COLO668 (cell line): ENCODE results near the gene PIP5K1B.
A peak's percentile ranks its signal among the peaks of the same experiment; 100 is the strongest.

Experiments used
- DNase-seq: peaks from one replicate; lab custom pipeline; 2025; ENCODE audit not compliant: unreplicated experiment; lab: John Stamatoyannopoulos, UW

Gene PIP5K1B

DNA sequence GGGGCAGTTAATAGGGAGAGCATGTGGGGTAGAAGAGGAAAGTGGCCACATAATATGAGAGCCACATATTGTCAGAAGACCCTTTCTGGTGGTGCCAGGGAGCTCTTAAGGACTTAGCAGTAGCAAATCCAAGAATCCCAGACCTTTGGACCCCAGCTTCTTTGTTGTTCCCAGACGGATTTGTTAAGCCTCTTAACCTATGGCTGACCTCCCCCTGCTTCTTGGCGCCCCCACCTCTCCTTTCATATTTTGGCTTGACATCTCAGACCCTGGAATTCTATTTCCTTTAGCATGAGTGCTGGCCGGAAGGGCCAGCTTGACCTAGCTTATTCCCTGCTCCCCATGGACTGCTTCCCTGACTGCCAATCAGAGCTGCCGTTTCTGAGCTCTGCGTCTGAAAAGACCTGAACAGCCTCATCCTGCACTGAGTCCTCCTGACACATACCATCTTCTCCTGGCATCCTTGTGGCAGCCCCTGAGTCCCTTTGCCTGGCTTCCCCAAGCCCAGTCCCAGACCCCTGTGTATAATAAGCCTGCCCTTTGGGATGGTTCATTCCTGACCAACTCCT, 192.6 kb downstream of the PIP5K1B start:
- DNase-seq, result no peak

DNA sequence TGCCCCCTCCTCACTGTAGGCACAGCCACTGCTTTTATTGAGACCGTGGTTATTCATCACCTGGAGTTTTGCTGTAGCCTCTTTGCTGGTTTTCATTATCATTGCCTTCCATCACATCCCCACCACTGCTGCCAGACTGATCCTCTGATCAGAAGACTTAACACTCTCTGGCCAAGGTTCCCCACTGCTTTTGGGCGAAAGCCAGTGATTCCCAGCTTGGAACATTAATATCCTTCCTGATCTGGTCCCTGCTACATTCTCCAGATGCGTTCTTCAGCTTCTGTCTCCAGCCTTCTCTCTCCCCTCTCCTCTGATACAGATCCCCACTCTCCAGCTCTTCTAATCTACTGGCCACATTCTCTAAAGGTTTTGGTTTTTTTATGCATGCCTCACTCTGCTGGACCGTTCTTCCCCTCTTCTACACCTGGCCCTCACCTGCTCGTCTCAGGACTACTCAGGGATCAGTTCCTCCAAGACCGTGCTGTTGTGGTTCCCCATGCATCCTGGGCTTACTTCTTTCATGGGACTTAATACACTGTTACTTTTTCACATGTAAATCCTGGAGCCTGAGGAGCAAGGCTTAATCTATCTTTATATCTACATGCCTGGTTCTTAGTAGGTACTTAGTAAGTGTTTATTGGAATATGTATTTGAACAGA, 193.9 kb downstream of the PIP5K1B start:
- DNase-seq, result no peak

DNA sequence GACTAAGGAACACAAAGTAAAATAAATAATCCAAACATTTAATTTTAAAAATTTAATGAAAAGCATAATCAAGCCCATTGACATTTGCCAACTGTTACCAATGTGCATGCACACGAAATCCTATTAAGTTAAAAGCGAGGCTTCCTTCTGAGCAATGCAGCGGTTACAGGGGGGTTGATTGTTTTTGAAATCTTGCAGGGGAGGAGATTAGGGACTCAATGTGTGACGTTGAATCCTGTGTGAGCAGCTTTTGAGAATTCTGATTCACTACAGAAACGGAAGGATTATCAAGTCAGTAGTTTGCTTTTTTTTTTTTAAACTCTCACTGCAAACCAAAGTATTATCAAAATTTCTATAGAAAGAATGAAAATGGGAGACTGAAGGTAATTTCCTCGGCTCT, 199.4 kb downstream of the PIP5K1B start:
- no peak for DNase-seq

DNA sequence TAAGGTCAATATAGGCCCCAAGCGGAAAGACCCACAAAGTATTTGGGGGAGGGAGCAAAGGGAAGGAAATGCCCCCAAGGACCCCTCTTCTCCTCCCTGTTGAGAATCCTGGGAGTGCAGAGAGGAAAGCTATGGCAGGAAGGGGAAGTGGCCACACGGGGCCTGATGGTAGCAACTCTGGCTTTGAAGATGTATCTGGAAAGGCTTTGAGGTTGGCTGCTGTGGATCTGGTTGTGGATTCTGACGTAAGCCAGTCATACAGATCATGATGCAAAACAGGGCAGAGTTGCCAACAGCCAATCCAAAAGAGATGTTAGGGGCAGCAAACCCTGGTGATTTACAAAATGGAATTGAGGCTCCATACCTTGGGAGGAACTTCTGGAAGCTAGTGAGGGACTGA, 200.1 kb downstream of the PIP5K1B start:
- DNase-seq, result no peak

DNA sequence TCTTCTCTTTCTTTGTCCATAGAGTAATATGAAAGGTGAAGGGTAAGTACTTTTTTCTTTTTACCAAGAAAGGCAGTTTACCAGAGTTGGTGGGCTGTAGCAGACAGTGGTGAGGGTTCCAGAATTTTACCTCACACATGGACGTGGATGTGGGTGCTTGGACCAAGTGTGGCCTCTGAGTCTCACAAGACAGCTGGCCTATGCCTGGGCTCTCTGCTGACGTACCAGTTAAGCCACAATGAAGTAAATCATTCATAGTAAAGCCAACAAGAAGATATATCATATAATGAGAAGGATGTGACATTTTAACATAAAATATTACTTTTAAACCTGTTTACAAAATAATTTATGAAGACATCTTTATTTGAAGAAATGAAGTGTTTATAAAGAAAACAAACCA, 202.9 kb downstream of the PIP5K1B start:
- no peak for DNase-seq

DNA sequence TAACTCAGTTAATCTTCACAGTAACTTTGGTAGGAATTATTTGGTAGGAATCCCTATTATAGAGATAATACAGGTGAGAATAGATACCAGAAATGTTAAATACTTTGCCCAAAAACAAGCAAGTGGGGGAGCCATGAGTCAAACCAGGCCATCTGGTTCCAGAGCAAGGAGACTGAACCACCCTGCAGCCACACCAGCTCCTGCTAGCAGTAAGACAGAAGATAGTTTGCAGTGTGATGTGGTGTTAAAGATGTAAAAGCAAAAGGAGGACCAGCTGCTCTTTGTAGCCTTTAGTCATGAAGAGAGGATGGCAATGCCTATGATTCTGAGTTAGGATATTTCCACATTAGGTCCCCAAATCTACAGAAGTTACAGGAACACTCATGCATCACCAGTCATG, 207.5 kb downstream of the PIP5K1B start:
- DNase-seq, result no peak

DNA sequence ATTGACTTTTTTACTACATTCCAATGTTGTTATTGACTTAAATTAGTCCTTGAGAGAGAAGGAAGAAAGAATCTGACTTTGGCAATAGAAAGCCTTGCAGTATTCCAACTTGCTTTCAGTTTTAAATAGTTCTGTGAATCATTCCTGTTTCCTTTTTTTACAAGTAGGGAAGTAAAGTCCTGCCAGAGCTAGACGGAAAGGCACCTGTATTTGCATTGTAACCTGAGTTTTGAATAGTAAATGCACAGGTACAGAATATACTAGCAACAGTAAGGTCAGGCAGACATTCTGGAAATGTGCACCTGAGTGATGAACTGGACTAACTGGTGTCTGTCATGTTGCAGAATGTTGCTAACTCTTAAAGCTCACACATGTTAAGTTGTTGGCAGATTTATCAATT, 208.0 kb downstream of the PIP5K1B start:
- DNase-seq, result peak; percentile 26

DNA sequence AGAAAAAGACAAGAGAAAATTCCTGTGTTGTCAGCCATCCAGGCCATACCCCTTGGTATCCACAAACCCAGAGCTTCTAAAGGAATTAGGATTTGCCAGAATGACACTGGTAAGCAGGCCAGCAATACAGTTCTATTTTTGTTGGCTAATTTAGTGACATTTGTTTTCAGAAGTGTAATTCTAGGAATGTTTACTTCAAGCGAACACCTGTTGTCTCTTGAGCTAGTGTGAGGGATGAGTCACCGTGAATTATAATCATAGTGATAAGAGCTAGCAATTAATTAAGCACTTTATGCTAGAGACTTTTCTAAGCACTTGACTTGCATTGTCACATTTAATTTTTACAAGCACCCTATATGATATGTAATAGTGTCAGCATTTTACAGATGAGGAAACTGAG, 209.7 kb downstream of the PIP5K1B start:
- DNase-seq, result no peak

DNA sequence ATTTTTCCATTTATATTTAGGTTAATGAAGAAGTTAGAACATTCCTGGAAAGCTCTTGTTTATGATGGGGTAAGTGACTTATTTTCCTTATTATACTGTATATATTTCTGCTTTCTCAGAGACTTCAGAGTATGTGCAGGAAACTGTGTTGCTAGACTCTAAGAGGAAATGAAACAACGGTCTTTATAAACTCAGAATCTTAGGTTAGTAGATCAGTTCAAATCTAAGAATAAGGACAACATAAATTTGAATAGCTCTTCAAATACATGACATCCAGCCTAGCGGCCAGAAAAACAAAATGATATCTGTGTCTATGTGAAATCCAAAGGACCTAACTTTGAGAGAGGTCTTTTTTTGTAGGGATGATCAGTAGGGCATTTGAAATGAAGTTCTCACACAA, 214.6 kb downstream of the PIP5K1B start:
- no peak for DNase-seq

DNA sequence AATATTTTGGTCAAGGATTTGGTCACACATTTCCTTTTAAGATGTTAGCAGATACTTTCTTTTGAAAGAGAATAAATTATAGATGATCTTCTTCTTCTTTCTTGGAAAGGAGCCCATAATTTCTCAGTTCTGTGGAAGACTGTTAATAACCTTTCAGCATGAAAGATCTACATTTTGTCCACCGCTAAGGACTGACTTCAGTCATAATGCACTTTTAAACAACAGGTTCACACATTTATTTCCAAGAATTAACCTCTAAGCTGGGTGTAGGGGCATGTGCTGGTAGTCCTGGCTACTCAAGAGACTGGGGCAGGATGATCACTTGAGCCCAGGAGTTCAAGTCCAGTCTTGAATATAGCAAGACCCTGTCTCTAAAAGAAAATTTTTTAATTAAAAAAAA, 215.9 kb downstream of the PIP5K1B start:
- DNase-seq, result no peak

DNA sequence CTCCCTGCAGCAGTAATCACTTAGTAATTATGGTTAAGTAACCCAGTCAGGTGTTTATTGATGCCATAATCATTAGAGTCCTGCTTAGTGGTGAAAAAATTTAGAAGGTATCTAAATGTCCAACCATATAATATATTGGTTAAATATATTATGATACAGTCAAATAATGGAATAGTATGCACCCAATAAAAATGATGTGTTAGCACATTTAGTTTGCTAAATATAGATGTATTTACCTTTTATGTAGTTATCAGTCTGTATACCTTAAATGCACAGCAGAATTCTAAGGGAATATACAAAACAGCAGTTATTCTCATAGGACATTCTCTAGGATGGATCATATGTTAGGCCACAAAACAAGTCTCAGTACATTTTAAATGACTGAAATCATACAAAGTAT, 218.4 kb downstream of the PIP5K1B start:
- no peak for DNase-seq

DNA sequence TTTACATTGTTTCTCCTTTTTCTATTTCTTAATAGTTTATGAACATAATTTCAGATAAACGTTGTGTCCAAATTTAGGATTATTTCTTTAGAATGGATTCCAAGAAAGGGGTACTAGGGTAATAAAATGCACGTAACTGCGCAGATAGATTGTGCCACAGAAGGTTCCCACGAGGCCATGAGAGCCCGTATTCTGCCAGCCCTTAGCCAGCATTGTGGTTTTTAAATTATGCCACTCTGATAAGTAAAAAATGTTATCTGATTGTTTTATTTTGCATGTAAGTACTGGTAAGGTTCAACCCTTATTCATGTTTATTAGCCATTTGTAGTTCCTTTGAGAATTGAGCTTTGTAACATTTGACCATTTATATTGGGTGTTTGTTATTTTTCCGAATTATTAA, 220.1 kb downstream of the PIP5K1B start:
- no peak for DNase-seq

DNA sequence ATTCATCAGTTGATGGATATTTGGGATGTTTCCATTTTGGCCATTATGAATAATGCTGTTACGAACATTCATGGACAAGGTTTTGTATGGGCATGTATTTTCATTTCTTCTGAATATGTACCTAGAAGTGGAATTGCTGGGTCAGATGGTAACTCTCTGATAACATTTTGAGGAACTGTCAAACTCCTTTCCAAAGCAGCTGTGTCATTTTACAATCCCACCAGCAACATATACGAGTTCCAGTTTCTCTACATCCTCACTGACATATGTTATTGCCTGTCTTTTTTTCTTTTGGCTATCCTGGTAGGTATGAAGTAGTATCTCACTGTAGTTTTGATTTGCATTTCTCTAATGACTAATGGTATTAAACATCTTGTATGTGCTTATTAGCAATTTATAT, 222.1 kb downstream of the PIP5K1B start:
- DNase-seq, result no peak

DNA sequence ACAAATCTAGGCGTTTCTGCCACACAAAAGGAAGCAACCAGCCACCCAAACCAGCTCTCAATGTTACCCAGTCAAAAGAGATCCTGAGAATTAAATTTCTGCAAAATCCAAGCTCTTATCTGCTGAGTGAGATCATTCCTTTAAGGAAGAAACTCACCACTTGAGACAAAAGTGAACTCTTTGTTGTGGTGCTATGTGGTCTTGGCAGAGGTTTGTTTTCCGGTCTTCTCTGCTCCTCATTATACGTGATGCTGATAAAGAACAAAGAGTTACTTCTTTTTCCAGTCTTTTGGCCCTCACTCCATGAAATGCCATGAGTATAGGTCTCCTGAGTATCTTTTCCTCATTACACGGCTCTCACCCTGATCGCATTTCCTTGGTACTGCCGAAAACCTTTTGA, 226.8 kb downstream of the PIP5K1B start:
- no peak for DNase-seq

DNA sequence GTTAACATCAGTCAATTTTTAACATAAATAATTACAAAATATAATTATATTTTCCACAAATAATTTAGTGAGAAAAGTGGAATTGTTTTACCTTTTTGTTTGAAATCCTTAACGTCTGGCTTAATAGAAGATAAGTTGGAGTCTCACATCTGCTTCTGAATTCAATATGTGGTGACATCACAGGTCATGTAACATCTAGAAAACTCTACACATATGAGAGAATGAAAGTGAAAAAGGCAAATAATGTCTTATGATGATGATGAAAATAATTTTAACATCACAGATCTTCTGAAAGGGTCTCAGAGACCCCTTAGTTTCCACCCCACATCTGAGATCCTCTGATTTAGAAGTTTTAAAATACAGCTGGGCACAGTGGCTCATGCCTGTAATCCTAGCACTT, 227.4 kb downstream of the PIP5K1B start:
- no peak for DNase-seq

DNA sequence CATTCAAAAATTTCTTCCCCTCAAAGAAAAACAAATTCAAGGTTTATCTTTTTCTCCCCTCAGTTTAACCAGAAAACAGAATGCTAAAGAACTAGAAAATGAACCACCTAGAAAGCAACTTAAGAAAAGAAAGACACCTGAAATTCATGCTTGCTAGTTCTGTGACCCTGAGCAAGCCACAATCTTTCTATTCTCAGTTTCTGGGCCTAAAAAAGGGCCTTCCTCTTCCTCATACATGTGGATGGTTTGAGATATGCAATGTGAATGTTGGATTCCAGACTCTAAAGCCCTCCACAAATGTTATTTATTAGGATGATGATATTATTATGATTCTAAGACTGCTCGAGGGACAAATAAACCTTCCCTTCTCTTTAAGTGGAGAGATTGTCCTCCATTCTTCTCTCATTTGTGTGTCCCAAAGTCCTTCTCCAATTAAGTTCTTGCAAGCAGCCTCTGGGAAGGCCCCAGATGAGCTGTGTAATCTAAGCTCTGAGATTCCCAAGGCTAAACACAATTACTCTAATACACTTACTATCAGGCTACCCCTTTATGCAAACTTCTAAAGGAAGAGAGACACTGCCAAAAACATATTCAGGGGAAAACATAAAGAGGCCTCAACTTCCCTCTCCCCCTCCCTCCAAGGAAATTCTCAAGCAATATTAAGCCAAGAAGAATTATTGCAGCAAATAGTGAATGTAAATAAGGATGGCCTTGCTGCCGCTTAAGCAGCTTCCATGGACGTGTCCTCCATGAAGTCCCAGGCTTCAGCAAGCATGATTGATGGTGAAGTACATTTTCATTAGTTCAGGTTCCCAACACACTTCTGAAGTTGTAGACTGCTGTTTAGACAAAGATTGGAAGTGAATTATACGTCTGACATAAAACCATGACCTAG, 228.6 kb downstream of the PIP5K1B start:
- no peak for DNase-seq

DNA sequence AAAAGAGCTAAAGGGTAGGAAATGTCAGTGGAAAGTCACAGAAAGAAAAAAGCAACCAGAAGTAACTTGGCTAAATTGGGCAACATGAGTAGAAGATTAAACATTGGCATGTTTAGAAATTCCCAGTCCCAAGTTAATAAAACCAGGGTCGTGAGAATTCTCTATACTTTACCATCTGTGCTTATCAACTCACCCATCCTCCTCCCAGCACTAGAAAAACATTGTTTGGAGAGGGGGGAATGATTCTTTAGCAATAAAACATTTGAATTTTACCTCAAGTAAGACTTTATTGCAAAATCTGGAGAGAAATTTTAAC, 229.2 kb downstream of the PIP5K1B start:
- DNase-seq, result no peak

DNA sequence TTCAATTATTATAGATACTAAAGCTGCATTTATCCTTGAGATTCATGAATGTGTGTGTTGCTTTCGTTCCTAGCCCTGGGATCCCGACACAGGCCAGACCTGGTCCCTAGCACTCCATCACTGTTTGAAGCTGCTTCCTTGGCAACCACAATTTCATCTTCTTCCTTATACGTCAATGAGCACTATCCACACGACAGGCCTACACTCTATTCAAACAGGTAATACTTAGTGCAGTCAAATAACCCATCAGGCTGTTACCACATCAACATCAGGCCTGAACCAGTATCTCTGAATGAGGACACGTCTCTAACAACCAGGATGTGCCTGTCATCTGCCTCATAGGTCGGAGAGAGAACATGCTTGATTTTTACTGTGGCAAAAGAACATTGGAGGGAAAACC, 235.5 kb downstream of the PIP5K1B start:
- no peak for DNase-seq

DNA sequence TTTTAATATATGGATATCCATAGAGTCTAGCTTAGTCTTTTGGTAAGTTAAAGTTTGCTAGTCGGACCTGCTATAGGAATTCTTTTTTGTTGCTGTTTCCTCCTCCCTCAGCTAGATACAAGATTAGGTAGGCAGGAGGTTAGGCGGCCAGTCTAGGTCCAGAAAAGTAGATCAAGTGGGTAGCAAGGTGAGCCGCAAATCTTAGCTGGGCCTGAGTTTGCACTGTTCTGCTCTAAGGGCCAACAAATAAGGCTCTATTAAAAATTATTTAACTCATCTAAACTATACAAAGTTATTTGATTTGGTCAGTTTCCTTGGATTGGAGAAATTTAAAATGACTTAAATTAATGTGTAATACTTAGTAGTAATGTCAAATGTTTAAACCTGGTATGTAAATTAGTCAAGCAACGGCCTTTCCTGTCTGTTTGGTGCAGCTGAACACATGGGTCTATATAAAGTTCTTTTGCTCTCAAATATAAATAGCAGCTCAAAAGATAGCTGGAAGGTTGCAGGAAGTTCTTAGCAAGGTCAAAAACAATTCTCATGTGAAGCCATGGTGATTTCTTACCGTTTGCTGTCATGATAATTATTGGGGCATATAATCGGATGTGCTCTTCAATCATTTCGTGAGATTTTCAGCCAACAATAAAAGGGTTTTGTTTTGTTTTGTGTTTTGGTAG, 236.9 kb downstream of the PIP5K1B start:
- no peak for DNase-seq

DNA sequence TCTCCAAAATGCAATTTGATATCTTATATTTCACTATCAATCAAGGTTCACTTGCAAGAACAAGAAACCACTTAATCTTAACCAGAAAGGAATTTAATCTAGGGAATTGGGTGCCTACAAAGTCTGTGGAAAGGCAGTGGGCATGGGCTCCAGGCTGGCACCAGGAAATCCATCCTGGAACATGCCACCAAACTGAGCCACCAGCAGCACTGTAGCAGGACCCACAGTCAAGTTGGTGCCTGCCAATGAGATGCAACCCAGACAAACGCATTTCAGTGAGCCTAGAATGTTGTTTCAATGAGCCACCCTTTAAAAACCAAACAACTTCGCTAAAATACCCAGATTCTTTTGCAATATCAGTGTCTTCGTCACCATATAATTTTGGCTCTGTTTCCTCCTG, 237.8 kb downstream of the PIP5K1B start:
- DNase-seq, result no peak

DNA sequence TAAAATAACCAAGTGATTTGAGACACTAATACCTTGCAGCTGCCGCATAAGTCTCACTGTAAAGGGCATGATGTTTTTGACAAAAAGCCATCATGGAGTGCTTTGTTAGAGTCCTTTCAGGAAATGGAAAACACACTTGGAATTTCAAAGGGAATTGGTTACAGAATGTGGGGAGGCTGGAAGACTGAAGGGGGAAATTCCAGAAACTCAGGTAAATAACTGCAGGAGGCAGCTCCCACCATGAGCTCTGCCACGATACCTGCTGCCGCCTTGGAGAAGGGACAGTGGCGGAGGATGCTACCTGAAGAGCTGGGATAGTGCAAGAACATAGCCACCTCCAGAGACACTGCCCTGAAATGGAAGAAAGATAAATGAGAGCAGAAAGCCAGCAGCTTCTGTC, 242.0 kb downstream of the PIP5K1B start:
- DNase-seq, result peak; percentile 18
